GM23248 (cell line): ENCODE measurements around the gene SCAI.

Experiments used
- EZH2 ChIP-seq: fragments of 200-600 bp; sonication (generic); IDR thresholded peaks from 2 replicates; pipeline ENCODE4 v1.6.1; 2018; ENCODE audit warnings: antibody characterized with exemption, mild to moderate bottlenecking; ENCODE audit not compliant: insufficient read depth, poor library complexity, severe bottlenecking
- EZH2phosphoT487 ChIP-seq: fragments of 200-600 bp; sonication (generic); IDR thresholded peaks from 2 replicates; pipeline ENCODE4 v1.6.1; 2018; ENCODE audit warnings: antibody characterized with exemption, moderate library complexity, mild to moderate bottlenecking, low read depth; ENCODE audit not compliant: insufficient read depth

- TF ChIP-seq EZH2, result no peak
- TF ChIP-seq EZH2phosphoT487, result no peak
Observed at GRCh38 chr9:125131778-125132177, 11.6 kb downstream of the SCAI start.
